HepG2 (cell line): ENCODE data around the gene OPRL1. TPM values are rescaled to one million over a fixed set of nuclear protein-coding genes. Genes with fewer than 3 reads are reported as not detected.
A peak's percentile ranks its signal among the peaks of the same experiment; 100 is the strongest.

Source experiments
- ADNP ChIP-seq: sonication (generic); formaldehyde crosslinking; IDR thresholded peaks from 2 replicates; pipeline ENCODE4 v1.4.0; 2020; ENCODE audit warnings: missing genetic modification reagents
- ATF3 ChIP-seq: sonication (generic); formaldehyde crosslinking; IDR thresholded peaks from 2 replicates; pipeline ENCODE4 v1.4.0; 2020; ENCODE audit warnings: missing genetic modification reagents
- CSRNP1 ChIP-seq: sonication (generic); formaldehyde crosslinking; IDR thresholded peaks from 2 replicates; pipeline ENCODE4 v1.8.1; 2023; ENCODE audit warnings: mild to moderate bottlenecking, missing genetic modification reagents
- HNRNPLL ChIP-seq: fragments of 200-400 bp; formaldehyde crosslinking; IDR thresholded peaks from 2 replicates; pipeline ENCODE4 v1.6.1; 2017; ENCODE audit warnings: mild to moderate bottlenecking, low read depth, low read length; ENCODE audit not compliant: poor library complexity, severe bottlenecking
- IKZF4 ChIP-seq: sonication (generic); formaldehyde crosslinking; IDR thresholded peaks from 2 replicates; pipeline ENCODE4 v1.5.1; 2020; ENCODE audit warnings: borderline replicate concordance, mild to moderate bottlenecking, low read depth, missing genetic modification reagents; ENCODE audit errors: not compliant biosample characterization
- KDM6A ChIP-seq: IDR thresholded peaks from 2 replicates; pipeline ENCODE4 v1.6.1; 2016; ENCODE audit warnings: low read depth
- MAF1 ChIP-seq: sonication (generic); formaldehyde crosslinking; IDR thresholded peaks from 2 replicates; pipeline ENCODE4 v1.5.0; 2020; ENCODE audit warnings: missing genetic modification reagents, borderline replicate concordance
- NR0B2 ChIP-seq: sonication (generic); formaldehyde crosslinking; IDR thresholded peaks from 2 replicates; pipeline ENCODE4 v1.4.0; 2020; ENCODE audit warnings: mild to moderate bottlenecking, missing genetic modification reagents
- NR2F1 ChIP-seq, 2 experiments: fragments of 450-650 bp in 1 of 2; formaldehyde crosslinking in 1 of 2; IDR thresholded peaks; 2 replicates each; pipeline versions ENCODE4 v1.5.0 to v1.6.1; 2016 to 2020; ENCODE audit warnings: mild to moderate bottlenecking in 1 of 2, missing compliant biosample characterization in 1 of 2, missing genetic modification reagents in 1 of 2, moderate library complexity in 1 of 2
- RAD51 ChIP-seq: fragments of 450-650 bp; IDR thresholded peaks from 2 replicates; pipeline ENCODE4 v1.6.1; 2016; ENCODE audit warnings: borderline replicate concordance
- RFX1 ChIP-seq: fragments of 450-650 bp; IDR thresholded peaks from 2 replicates; pipeline ENCODE4 v1.6.1; 2017
- THYN1 ChIP-seq: sonication (generic); formaldehyde crosslinking; IDR thresholded peaks from 2 replicates; pipeline ENCODE4 v1.8.1; 2023; ENCODE audit warnings: low read depth, mild to moderate bottlenecking, moderate library complexity, missing genetic modification reagents, borderline replicate concordance
- ZBTB20 ChIP-seq: sonication (generic); formaldehyde crosslinking; IDR thresholded peaks from 2 replicates; pipeline ENCODE4 v1.8.1; 2023; ENCODE audit warnings: missing genetic modification reagents, low read depth, mild to moderate bottlenecking, borderline replicate concordance
- ZFP91 ChIP-seq: sonication (generic); formaldehyde crosslinking; IDR thresholded peaks from 2 replicates; pipeline ENCODE4 v1.9.0; 2022; ENCODE audit warnings: missing genetic modification reagents, mild to moderate bottlenecking, borderline replicate concordance
- ZNF501 ChIP-seq: sonication (generic); formaldehyde crosslinking; IDR thresholded peaks from 2 replicates; pipeline ENCODE4 v1.5.1; 2020; ENCODE audit warnings: mild to moderate bottlenecking, moderate library complexity, missing genetic modification reagents
- ZNF510 ChIP-seq: sonication (generic); formaldehyde crosslinking; IDR thresholded peaks from 2 replicates; pipeline ENCODE4 v1.4.0; 2020; ENCODE audit warnings: low read depth, mild to moderate bottlenecking, missing genetic modification reagents
- ZNF740 ChIP-seq: sonication (generic); formaldehyde crosslinking; IDR thresholded peaks from 2 replicates; pipeline ENCODE4 v1.4.0; 2020; ENCODE audit warnings: missing genetic modification reagents
- ZNF761 ChIP-seq: sonication (generic); formaldehyde crosslinking; conservative IDR thresholded peaks from 2 replicates; pipeline ENCODE4 v1.4.0; 2020; ENCODE audit warnings: mild to moderate bottlenecking, missing genetic modification reagents
- polyA plus RNA-seq, 8 experiments: library from polyadenylated mRNA; depleted of rRNA in 3 of 8; stranded (reverse) in 7 of 8; unstranded in 1 of 8; fragments of >200 nt; fragmentation: Illumina TruSeq in 4 of 8; extraction: Trizol in 4 of 8; gene quantifications; 2 replicates each; pipeline versions ENCODE4 v1.2.1 to v1.2.3, GENCODE V29; 2011 to 2016; ENCODE audit warnings: low read depth in 4 of 8, missing spikeins in 1 of 8, mixed read lengths in 1 of 8; ENCODE audit not compliant: insufficient read depth in 1 of 8
- total RNA-seq, 5 experiments: library from RNA; depleted of rRNA; stranded (reverse); fragments of >200 nt; fragmentation: Illumina TruSeq; extraction: Trizol; gene quantifications; 2 replicates each; pipeline ENCODE4 v1.2.3, GENCODE V29; 2016; ENCODE audit warnings: low read depth in 1 of 5
- TF ChIP-seq, protein P1 (sequence below): IDR thresholded peaks from 2 replicates; pipeline ENCODE4 v1.6.1; 2018; ENCODE audit warnings: missing genetic modification reagents, mild to moderate bottlenecking, missing compliant biosample characterization
- TF ChIP-seq, protein P2 (sequence below): sonication (generic); formaldehyde crosslinking; IDR thresholded peaks from 2 replicates; pipeline ENCODE4 v1.8.1; 2023; ENCODE audit warnings: missing genetic modification reagents, mild to moderate bottlenecking, borderline replicate concordance
- TF ChIP-seq, protein P3 (sequence below): sonication (generic); IDR thresholded peaks from 2 replicates; pipeline ENCODE4 v1.6.1; 2016; ENCODE audit warnings: low read depth, borderline replicate concordance

The OPRL1 gene
- total and polyA plus RNA-seq, 2 of the 13 experiments (the other 11 are each of a cell fraction or from before 2014, with no cell fraction given) = 0.35 to 0.71 TPM

GRCh38 chr20:64053841-64054661 lies 25.8 kb upstream of the OPRL1 start (continued):
- no peak for TF ChIP-seq RFX1
- peak; percentile 86 for TF ChIP-seq ZBTB20 (CRISPR knock-in tag)
- peak; percentile 38; the same call in 1 of the 2 replicates for TF ChIP-seq NR0B2 (CRISPR knock-in tag)
- TF ChIP-seq ZNF501 (CRISPR knock-in tag) = peak; percentile 62
- peak; percentile 47; the same call in 1 of the 2 replicates for TF ChIP-seq ADNP (CRISPR knock-in tag)
- TF ChIP-seq HNRNPLL = peak; percentile 61
- TF ChIP-seq KDM6A = peak; percentile 29; the same call in 1 of the 2 replicates
- peak; percentile 89; the same call in 1 of the 2 replicates for TF ChIP-seq ZNF740
- TF ChIP-seq ZNF761 (CRISPR knock-in tag) = no peak; the same call in none of the 2 replicates
- TF ChIP-seq, protein P1, sequence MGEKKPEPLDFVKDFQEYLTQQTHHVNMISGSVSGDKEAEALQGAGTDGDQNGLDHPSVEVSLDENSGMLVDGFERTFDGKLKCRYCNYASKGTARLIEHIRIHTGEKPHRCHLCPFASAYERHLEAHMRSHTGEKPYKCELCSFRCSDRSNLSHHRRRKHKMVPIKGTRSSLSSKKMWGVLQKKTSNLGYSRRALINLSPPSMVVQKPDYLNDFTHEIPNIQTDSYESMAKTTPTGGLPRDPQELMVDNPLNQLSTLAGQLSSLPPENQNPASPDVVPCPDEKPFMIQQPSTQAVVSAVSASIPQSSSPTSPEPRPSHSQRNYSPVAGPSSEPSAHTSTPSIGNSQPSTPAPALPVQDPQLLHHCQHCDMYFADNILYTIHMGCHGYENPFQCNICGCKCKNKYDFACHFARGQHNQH (CRISPR knock-in tag) = peak; percentile 90
- no peak for TF ChIP-seq IKZF4 (CRISPR knock-in tag)
- TF ChIP-seq, protein P2, sequence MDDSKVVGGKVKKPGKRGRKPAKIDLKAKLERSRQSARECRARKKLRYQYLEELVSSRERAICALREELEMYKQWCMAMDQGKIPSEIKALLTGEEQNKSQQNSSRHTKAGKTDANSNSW (CRISPR knock-in tag) = no peak
- peak in 1 of 2 experiments; percentile 59; a peak in 2 of 4 replicates for TF ChIP-seq NR2F1 (CRISPR knock-in tag; IDR thresholded peaks at IDR 0.05)
- no peak for TF ChIP-seq THYN1 (CRISPR knock-in tag)
- TF ChIP-seq ATF3 (CRISPR knock-in tag) = peak; percentile 60; the same call in 1 of the 2 replicates
- TF ChIP-seq ZNF510 = no peak
- TF ChIP-seq CSRNP1 (CRISPR knock-in tag) = no peak; the same call in 1 of the 2 replicates
- TF ChIP-seq ZFP91 = peak; percentile 77
- peak; percentile 75; the same call in 1 of the 2 replicates for TF ChIP-seq MAF1 (CRISPR knock-in tag)
- TF ChIP-seq, protein P3, sequence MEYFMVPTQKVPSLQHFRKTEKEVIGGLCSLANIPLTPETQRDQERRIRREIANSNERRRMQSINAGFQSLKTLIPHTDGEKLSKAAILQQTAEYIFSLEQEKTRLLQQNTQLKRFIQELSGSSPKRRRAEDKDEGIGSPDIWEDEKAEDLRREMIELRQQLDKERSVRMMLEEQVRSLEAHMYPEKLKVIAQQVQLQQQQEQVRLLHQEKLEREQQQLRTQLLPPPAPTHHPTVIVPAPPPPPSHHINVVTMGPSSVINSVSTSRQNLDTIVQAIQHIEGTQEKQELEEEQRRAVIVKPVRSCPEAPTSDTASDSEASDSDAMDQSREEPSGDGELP = peak; percentile 98
- no peak for TF ChIP-seq RAD51
